SH-SY5Y (cell line): ENCODE results near the gene MAGEE1.

Experiments used
- GATA2 ChIP-seq: IDR thresholded peaks from 2 replicates; pipeline ENCODE4 v1.6.1; 2011; ENCODE audit warnings: mild to moderate bottlenecking, low read depth, low read length
- GATA3 ChIP-seq: IDR thresholded peaks from 2 replicates; pipeline ENCODE4 v1.6.1; 2011; ENCODE audit warnings: low read depth, mild to moderate bottlenecking, low read length, moderate library complexity

The MAGEE1 gene

GRCh38 chrX:76427560-76428242, at the start of gene MAGEE1:
TSS of gene MAGEE1 (plus strand) at chrX:76427710. CDS start at chrX:76427931, 221 bp downstream.
- no peak for TF ChIP-seq GATA3
- no peak for TF ChIP-seq GATA2

GRCh38 chrX:76398970-76399369, 28.5 kb upstream of the MAGEE1 start:
- no peak for TF ChIP-seq GATA3
- TF ChIP-seq GATA2, result no peak

GRCh38 chrX:76407795-76408194, 19.7 kb upstream of the MAGEE1 start:
- TF ChIP-seq GATA2, result no peak
- no peak for TF ChIP-seq GATA3

GRCh38 chrX:76420237-76420636, 7.3 kb upstream of the MAGEE1 start:
- no peak for TF ChIP-seq GATA2
- no peak for TF ChIP-seq GATA3

- TF ChIP-seq GATA3 (no peak), GATA2 (no peak)
These were observed 977 bp downstream of the MAGEE1 start for GRCh38 chrX:76428243-76429130.

- TF ChIP-seq GATA2 (no peak), GATA3 (no peak)
These were observed 5.7 kb downstream of the MAGEE1 start for GRCh38 chrX:76433219-76433618.

GRCh38 chrX:76434103-76434741, 6.7 kb downstream of the MAGEE1 start:
- TF ChIP-seq GATA3, result no peak
- TF ChIP-seq GATA2, result no peak

GRCh38 chrX:76439188-76439587, 11.7 kb downstream of the MAGEE1 start:
- no peak for TF ChIP-seq GATA3
- no peak for TF ChIP-seq GATA2

GRCh38 chrX:76453737-76454406, 26.4 kb downstream of the MAGEE1 start:
- no peak for TF ChIP-seq GATA3
- no peak for TF ChIP-seq GATA2

- no peak for TF ChIP-seq GATA2
- TF ChIP-seq GATA3, result no peak
These were observed 27.0 kb downstream of the MAGEE1 start for GRCh38 chrX:76454456-76454927.

- TF ChIP-seq GATA3 (no peak), GATA2 (no peak)
These were observed 49.8 kb downstream of the MAGEE1 start for GRCh38 chrX:76477353-76477752.
